Erythroblast (primary cell): ENCODE data around the gene SACS.
"Not testable (repeated sequence)": the region's sequence is repeated elsewhere in the genome, so short reads cannot be mapped to it uniquely, and the experiment has no call there.

Experiments used
- DNase-seq, 2 experiments: peaks; one replicate each; lab custom pipeline; 2025; lab: John Stamatoyannopoulos, UW
- GATA1 ChIP-seq: IDR thresholded peaks from 2 replicates; pipeline ENCODE4 v1.6.1; 2011; ENCODE audit warnings: low read depth, mild to moderate bottlenecking, control low read depth, low read length, moderate library complexity
- POLR2A ChIP-seq: IDR thresholded peaks from 2 replicates; pipeline ENCODE4 v1.6.1; 2011; ENCODE audit warnings: mild to moderate bottlenecking, low read length

SACS gene

DNA sequence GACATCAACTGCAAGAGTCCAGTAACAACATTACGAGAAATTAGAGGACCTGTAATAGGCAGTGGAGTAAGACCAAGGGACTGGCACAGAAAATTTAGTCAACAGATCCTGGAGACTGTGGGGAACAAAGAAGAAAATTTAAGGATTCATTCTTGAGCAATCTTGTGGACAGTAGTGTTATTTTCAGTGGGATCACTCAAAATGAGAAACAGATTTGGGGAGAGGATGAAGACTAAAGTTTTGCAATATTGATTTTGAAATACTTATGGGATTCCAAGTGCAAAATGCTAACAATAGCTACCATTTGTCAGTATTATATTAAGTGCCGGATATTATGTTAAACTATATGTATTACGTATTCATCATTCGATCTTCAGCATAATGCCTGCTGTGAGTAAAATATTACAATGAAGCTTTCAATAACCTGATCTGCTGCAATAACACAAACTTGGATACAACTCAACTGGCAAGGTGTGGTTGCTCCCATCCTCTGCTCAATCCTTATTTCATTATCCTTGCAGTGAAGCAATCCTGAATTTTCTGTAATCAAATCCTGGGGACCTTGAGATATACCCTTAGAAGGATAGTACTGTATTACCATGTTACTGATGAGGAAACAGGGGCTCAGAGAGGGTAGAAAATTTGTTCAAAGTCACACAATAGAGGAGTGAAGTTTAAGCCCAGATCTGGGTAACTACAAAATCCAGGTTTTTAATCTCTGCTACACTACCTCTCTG is 84.2 kb downstream of the SACS start:
- no peak for DNase-seq
- TF ChIP-seq GATA1 (no peak), POLR2A (no peak)

DNA sequence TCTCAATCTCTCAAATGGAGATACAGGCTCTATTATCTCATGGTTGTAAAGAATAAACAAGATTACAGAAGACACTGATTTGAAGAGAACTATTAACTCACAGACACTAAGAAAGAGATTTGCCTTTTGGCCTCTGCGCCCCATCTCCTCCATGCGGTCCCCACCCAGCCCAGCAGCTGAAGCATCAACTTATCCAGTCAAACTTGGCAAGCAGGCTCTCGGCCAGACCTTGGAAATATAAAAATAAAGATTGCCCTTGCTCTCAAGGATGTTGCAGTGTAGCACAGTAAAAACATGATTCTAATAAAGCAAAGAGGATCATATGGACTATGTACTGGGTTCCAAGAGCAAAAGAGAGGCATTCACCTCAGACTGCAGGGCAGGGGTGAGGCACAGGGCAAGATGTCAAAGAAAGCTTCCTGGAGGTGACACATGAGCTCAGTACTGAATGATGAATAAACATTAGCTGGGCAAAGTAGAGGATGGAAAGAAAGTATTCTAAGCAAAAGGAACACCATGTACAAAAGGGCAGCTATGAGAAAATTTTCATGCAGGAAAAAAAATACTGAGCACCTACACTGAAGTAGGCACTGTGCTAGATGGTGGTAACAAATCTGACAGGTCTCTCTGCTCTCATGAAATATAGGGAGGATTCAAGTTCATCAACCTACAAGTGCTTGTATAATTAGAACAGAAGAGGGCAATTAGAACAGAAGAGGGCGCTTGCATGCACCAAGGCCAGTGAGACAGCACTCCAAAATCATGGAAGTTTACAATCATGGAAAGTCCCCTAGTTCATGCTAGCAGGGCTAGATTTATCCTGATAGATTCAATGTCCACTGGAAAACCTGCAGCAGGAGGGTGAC is 85.0 kb downstream of the SACS start:
- TF ChIP-seq GATA1 (no peak), POLR2A (no peak)
- DNase-seq = no peak

DNA sequence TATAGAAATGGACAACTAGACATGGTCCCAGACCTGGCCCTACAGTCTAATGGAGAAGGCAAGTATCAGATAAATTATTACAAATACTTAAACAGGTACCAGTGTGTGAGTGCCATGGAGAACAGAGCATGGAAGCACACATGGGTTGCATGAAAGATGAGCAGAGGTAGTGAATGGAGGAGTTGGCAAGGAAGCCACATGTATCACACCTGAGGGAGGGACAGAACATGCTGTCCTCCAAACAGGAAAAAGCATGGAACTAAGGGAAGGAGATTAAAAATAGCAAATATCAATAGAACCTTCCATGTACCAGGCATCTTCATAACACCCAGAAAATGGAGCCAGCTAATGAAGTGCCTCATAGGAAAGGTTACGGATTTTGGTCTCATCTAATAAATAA is 85.9 kb downstream of the SACS start:
- TF ChIP-seq GATA1 = no peak
- no peak for TF ChIP-seq POLR2A
- DNase-seq = no peak

DNA sequence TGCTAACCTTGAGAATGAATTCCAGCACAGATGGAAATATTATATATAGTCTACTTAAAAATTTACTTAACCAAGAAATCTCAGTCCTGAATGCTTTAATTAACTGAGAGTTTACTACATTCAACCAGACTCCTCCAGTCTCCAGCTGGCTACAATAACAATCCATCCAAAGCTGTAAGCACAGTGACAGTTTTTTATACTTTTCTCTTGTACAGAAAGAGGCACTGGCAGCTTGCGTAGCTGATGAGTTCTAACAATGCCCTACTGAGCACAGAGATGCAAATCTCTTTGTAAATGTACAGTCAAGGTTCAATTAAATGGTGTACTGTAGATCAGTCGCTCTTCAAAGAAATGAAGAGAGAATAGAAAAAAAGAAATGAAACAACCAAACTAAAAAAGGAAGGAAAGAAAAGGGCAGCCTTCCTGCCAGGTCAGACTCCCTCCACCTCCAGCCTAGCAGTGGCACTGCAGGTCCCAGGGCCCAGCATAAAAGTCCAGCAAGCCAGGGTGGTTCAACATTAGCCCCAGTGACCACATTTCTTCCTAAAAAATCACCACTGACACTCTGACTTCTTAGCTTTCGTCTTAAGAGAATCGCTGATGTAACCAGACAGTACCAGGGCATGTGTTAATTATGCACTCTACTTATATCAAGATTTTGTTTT is 88.4 kb downstream of the SACS start:
- TF ChIP-seq POLR2A (no peak), GATA1 (no peak)
- no peak for DNase-seq

DNA sequence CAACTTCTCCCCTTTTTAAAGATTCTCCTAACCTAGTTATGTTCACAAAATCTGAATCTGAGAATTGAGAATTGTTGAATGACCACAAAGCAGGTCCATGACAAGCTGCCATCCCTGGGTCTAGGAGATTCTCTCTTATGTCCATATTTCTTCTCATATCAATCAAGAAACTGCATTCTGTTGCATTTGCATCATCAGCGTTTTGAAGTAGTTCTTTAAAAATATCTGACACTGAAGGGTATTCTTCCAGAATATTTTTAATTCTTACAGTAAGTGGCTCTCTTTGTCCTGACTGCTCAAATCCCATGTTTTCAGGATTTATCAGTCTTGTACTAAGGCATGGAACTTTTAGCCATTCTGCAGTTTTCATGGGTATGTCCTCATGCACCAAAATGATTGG is 94.3 kb downstream of the SACS start:
- TF ChIP-seq POLR2A (no peak), GATA1 (no peak)
- DNase-seq = no peak

DNA sequence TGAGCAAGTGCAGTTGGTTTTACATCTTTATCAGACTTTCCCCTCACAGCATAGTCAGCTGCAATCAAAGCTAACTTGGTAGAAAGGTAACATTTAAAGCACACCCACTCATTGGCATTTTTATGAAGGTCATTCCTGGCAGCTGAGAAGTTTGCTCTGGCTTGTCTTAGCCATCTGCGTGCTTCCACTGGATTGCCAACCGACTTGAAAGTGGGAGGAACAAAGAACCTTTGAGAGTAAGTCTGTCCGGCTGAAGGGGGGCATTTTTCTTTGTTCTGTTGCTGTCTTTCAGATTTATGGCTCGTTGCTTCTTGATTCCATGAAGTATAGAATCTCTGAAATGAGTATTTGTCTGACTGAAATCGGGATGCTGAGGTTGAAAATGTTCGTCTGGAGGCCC is 103.1 kb downstream of the SACS start:
- no peak for TF ChIP-seq POLR2A
- TF ChIP-seq GATA1 = no peak
- DNase-seq = no peak

DNA sequence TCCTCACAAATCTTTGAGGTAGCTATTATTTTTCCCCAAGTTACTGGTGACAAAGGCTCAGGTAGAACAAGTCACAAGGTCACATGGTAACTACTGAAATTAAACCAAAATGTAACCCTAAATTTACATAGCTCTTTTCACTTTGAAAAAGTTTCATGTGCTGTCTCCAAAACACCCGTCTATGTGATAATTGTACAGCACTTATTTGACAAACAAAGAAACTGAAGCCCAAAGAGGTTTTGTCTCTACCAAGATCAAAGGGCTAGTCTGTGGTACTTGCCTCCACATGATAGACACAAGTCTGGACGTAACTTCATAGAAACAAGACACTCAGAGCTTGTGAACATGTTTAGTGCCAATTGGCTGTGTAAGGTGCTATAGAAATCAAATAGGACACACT is 108.3 kb downstream of the SACS start:
- TF ChIP-seq POLR2A (no peak), GATA1 (no peak)
- no peak for DNase-seq

DNA sequence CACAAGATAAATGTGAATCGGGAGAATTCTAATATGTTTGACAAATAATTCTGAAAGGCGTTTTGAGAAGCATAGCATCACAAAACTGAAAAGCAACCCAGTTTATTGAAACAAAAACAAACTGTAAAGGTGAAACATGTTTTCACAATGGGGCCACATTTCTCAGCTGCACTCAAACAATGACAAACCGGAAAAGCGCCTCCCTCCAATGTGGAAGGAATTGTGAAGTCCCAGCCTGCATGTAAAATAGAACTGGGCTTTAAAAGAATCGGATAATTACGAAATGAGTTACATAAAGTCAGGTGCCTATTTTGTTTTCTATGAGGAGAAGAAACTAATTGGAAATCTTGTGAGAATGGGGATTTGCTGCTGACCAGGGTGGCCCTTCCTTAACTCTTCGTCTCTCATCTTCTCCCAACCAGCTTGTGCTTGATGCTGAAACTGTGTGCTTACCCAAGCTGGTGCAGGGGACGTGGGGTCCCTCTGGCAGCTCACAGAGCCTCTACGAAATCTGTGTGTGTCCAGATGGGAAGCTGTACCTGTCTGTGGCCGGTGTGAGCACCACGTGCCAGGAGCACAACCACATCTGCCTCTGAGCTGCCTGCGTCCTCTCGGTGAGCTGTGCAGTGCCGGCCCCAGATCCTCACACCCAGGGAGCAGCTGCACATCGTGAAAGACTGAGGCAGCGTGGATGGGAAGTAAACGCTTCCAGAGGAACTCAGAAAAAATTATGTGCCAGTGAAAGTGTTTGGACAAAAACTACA is 109.4 kb downstream of the SACS start:
- no peak for DNase-seq
- no peak for TF ChIP-seq POLR2A
- no peak for TF ChIP-seq GATA1

DNA sequence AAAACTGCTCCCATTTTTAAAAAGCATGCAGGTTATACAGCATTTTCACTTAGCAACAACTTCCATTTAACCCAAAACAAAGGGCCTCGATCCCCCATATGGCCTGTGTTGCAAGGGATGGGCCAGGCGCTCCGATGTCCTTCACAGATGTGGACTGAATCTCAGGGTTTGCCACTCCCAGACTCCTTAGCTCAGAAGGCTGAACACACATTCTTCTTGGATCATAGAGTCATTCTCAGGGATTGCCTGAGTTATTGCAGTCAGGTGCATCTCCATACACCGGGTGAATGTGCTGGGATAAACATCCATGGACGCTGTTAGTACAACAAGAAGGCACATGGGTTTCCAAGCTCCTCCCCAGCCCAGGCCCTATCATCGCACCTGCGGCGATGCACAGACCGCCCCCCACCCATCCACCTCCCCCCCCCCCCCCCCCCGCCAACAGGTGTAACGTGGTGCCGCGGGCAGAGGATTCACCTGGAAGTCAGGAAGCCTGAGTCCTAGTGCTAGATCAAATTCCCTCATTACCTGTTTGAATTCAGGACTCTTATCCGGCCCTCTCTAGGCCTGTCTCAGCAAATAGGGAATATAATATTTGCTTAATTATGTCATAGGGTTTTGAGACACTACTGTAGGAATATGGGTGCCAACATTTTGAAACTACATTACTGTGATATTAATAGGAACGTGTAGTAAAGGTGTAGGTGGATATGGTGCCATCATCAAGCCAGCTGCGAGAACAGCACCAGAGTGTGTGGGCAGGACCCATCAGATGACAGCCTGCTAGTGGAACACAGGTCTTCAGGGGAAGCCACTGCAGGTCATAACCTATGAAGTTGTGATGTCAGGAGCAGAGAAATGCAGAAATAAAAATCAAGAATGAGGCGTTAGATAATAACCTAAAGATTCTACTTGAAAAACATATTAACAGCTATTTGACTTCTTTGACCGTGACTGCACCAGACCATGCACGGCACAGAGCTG is 110.9 kb downstream of the SACS start:
- TF ChIP-seq POLR2A (no peak), GATA1 (no peak)
- no peak for DNase-seq

DNA sequence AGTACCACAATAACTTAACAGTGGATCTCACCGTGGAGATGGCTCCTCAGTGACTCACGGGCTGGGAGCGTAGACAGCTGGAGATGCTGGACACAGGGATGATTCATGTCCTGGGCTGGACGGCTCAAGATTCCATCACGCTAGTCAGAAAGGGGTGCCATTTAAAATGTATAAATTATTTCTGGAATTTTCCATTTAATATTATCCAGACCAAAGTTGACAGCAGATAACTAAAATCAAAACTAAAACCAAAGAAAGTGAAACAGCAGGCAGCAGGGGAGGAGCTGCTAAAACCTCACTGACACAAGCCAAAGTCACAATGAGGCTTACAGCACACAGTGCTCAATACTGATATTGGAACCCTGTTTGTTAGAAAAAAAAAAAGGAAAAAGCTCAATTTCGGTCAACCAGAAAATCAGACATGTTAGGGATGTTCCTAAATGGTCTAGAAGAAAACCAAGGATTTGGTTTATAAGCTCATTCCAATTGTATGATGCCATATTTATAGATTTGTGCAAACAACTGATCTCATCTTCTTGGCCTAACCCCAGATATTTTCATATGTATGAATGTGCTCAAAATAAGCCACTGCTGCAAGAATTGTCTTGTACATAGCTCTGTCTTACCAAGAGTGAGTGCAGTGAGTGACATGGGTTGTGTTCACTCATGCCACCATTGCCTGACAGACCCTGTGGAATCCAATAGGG is 111.8 kb downstream of the SACS start:
- DNase-seq = no peak
- no peak for TF ChIP-seq GATA1
- no peak for TF ChIP-seq POLR2A

DNA sequence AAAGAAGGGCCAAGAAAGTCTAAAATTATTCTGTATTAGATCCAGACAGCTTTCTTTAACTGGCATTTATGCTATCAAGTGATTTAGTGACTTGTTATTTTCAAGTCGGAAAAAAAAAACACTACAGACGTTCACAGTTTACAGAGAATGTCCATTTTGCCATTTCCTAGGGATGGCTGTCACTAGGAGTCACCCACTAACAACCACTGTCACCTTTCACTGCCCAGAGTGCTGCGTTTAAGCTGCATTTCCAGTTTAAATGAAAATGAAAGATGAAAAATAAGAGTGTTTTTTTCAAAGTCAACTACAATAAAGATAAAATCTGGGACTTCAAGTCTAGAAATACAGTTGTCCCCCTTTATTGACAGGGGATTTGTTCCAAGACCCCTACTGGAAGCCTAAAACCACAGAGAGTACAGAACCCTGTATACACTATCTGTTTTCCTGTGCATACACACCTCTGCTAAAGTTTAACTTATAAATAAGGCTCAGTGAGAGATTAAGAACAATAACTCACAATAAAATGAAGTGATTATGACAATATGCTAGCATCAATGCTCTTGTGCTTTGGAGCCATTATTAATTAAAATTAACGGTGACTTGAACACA is 112.5 kb downstream of the SACS start:
- TF ChIP-seq POLR2A = no peak
- TF ChIP-seq GATA1 = no peak
- DNase-seq = no peak

DNA sequence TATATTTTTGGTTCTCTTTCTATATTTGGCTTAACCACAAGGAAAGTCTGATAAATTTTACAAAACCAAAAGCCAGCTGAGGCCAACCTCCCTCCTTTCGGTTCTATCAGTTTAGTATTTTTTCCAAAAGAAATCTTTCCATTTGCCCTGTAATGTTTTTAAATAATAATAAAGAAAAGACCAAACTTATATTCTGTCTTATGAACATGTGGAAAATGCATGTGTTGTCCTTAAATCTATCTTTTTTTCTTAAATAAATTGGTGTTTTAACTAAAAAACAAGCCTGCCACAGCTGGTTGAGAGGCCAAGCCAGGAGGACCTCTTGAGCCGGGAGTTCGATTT is 113.6 kb downstream of the SACS start:
- DNase-seq = no peak
- no peak for TF ChIP-seq GATA1
- no peak for TF ChIP-seq POLR2A

DNA sequence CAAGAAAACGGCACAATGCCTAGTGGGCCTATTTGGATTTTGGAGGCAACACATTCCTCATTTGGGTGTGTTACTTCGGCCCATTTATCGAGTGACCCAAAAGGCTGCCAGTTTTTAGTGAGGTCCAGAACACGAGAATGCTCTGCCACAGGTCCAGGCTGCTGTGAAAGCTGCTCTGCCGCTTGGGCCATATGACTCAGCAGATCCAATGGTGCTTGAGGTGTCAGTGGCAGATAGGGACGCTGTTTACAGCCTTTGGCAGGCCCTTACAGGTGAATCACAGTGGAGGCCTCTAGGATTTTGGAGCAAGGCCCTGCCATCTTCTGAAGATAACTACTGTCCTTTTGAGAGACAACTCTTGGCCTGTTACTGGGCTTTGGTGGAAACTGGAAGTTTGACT is 118.7 kb downstream of the SACS start:
- DNase-seq = not testable (repeated sequence)
